Measurements from ENCODE around the gene POMGNT2.
A peak's percentile ranks its signal among the peaks of the same experiment; 100 is the strongest.

POMGNT2 gene

GRCh38 chr3:43104660-43105595, 951 bp downstream of the POMGNT2 start:
- peak overlapping the region; percentile 80 for H3K4me3 ChIP-seq (ENCODE audit: low read depth, low read length)
- no peak for TF ChIP-seq CTCF (IDR thresholded peaks at IDR 0.05; ENCODE audit: low read depth, low read length, missing control alignments)
- DNase-seq (ENCODE audit: low read depth): no peak
- in situ Hi-C loops (cut with HindIII; ENCODE audit: low sequenced_read_pairs): no loop called here

- DNase-seq (ENCODE audit: low read depth): no peak
- no peak overlapping the region for H3K4me3 ChIP-seq (ENCODE audit: low read depth, low read length)
- in situ Hi-C loops (cut with HindIII; ENCODE audit: low sequenced_read_pairs): no loop called here
- TF ChIP-seq CTCF (IDR thresholded peaks at IDR 0.05; ENCODE audit: low read depth, low read length, missing control alignments): no peak
These were observed 1.8 kb downstream of the POMGNT2 start for GRCh38 chr3:43104039-43104438.

GRCh38 chr3:43102773-43103480, 3.0 kb downstream of the POMGNT2 start:
- in situ Hi-C loops (cut with HindIII; ENCODE audit: low sequenced_read_pairs): no loop called here
- TF ChIP-seq CTCF (IDR thresholded peaks at IDR 0.05; ENCODE audit: low read depth, low read length, missing control alignments): no peak
- H3K4me3 ChIP-seq (ENCODE audit: low read depth, low read length): no peak overlapping the region
- DNase-seq (ENCODE audit: low read depth): no peak

- H3K4me3 ChIP-seq (ENCODE audit: low read depth, low read length): no peak overlapping the region
- in situ Hi-C loops (cut with HindIII; ENCODE audit: low sequenced_read_pairs): no loop called here
- no peak for DNase-seq (ENCODE audit: low read depth)
- TF ChIP-seq CTCF (IDR thresholded peaks at IDR 0.05; ENCODE audit: low read depth, low read length, missing control alignments): no peak
These were observed 7.1 kb downstream of the POMGNT2 start for GRCh38 chr3:43098761-43099160.

- in situ Hi-C loops (cut with HindIII; ENCODE audit: low sequenced_read_pairs): no loop called here
- TF ChIP-seq CTCF (IDR thresholded peaks at IDR 0.05; ENCODE audit: low read depth, low read length, missing control alignments): no peak
- no peak for DNase-seq (ENCODE audit: low read depth)
- no peak overlapping the region for H3K4me3 ChIP-seq (ENCODE audit: low read depth, low read length)
These were observed 8.3 kb downstream of the POMGNT2 start for GRCh38 chr3:43097400-43098080.

GRCh38 chr3:43096761-43097160, 9.1 kb downstream of the POMGNT2 start:
- no peak overlapping the region for H3K4me3 ChIP-seq (ENCODE audit: low read depth, low read length)
- TF ChIP-seq CTCF (IDR thresholded peaks at IDR 0.05; ENCODE audit: low read depth, low read length, missing control alignments): no peak
- in situ Hi-C loops (cut with HindIII; ENCODE audit: low sequenced_read_pairs): no loop called here
- no peak for DNase-seq (ENCODE audit: low read depth)
